OCI-LY7 (cell line): ENCODE measurements around the gene ZFAND2A. TPM values are rescaled to one million over a fixed set of nuclear protein-coding genes. Genes with fewer than 3 reads are reported as not detected.

Experiments
- BruUV-seq: library from RNA; stranded (reverse); fragments of 400-500 nt; replicated peaks from 2 replicates; lab custom pipeline; 2021; lab: Mats Ljungman, UMichigan
- CTCF ChIA-PET: fragments of 300-600 bp; sonication (Branson Sonifier 250); formaldehyde crosslinking; loops from one replicate; lab custom pipeline; 2022; ENCODE audit warnings: antibody characterized with exemption; ENCODE audit not compliant: unreplicated experiment; lab: Charles Lee
- POLR2A ChIA-PET: fragments of 300-600 bp; sonication (Branson Sonifier 250); formaldehyde crosslinking; loops from one replicate; lab custom pipeline; 2022; ENCODE audit warnings: antibody characterized with exemption; lab: Charles Lee
- DNase-seq: peaks from one replicate; pipeline ENCODE4 v3.0.0-alpha.2; 2015; ENCODE audit warnings: low spot score
- H2AFZ ChIP-seq: fragments of 200-600 bp; sonication (generic), shearing (Covaris generic); 2 replicates; pipeline ENCODE4 v1.6.1; 2014; ENCODE audit warnings: mild to moderate bottlenecking, antibody characterized with exemption, low read length, moderate library complexity
- H3K27ac ChIP-seq: fragments of 200-600 bp; sonication (generic); 2 replicates; pipeline ENCODE4 v1.5.1; 2014; ENCODE audit warnings: mixed run types, low read depth, mild to moderate bottlenecking, moderate library complexity, low read length, inconsistent platforms; ENCODE audit not compliant: poor library complexity, severe bottlenecking
- H3K36me3 ChIP-seq: fragments of 200-600 bp; sonication (generic); 2 replicates; pipeline ENCODE4 v1.6.1; 2014; ENCODE audit warnings: mild to moderate bottlenecking, antibody characterized with exemption, low read length, moderate library complexity, mixed read lengths; ENCODE audit not compliant: insufficient read depth
- H3K4me1 ChIP-seq: fragments of 200-600 bp; sonication (generic); 2 replicates; pipeline ENCODE4 v1.5.1; 2014; ENCODE audit warnings: mild to moderate bottlenecking, low read length; ENCODE audit not compliant: insufficient read depth, poor library complexity, severe bottlenecking
- H3K4me2 ChIP-seq: fragments of 200-600 bp; sonication (generic); 2 replicates; pipeline ENCODE4 v1.6.1; 2014; ENCODE audit warnings: mild to moderate bottlenecking, low read length
- H3K4me3 ChIP-seq: fragments of 200-600 bp; sonication (generic); 2 replicates; pipeline ENCODE4 v1.5.1; 2014; ENCODE audit warnings: mild to moderate bottlenecking, low read depth, low read length; ENCODE audit not compliant: poor library complexity, severe bottlenecking
- H3K79me2 ChIP-seq: fragments of 200-600 bp; sonication (generic); 2 replicates; pipeline ENCODE4 v1.6.1; 2016; ENCODE audit warnings: low read depth, mild to moderate bottlenecking, low read length, moderate library complexity, mixed read lengths; ENCODE audit not compliant: insufficient read depth
- H3K9me2 ChIP-seq: fragments of 200-600 bp; sonication (generic); 2 replicates; pipeline ENCODE4 v1.6.1; 2016; ENCODE audit warnings: mild to moderate bottlenecking, low read length, mixed read lengths; ENCODE audit not compliant: insufficient read depth
- H3K9me3 ChIP-seq: fragments of 200-600 bp; sonication (generic); 2 replicates; pipeline ENCODE4 v1.6.1; 2014; ENCODE audit warnings: mild to moderate bottlenecking, mixed run types, low read length, mixed read lengths
- H4K20me1 ChIP-seq: fragments of 200-600 bp; sonication (generic); 2 replicates; pipeline ENCODE4 v1.6.1; 2014; ENCODE audit warnings: mild to moderate bottlenecking, antibody characterized with exemption, low read length, moderate library complexity, mixed read lengths; ENCODE audit not compliant: insufficient read depth
- EZH2phosphoT487 ChIP-seq: fragments of 200-600 bp; sonication (generic); IDR thresholded peaks from 2 replicates; pipeline ENCODE4 v1.6.1; 2018; ENCODE audit warnings: low read depth, borderline replicate concordance, mild to moderate bottlenecking, mixed run types, antibody characterized with exemption, low read length, moderate library complexity, mixed read lengths
- intact Hi-C: fragments of 100-400 bp; cut with micrococcal nuclease; formaldehyde crosslinking; loops from one replicate; pipeline ENCODE4 v1.10.0; 2022; ENCODE audit not compliant: unreplicated experiment
- total RNA-seq, 2 experiments: library from RNA; depleted of rRNA in 1 of 2; stranded (reverse); fragments of >200 nt in 1 of 2; shearing (Covaris generic) in 1 of 2; gene quantifications; 2 replicates each; pipeline ENCODE4 v1.2.3, GENCODE V29; 2014 to 2022
- TF ChIP-seq, protein P1 (sequence below): fragments of 200-600 bp; sonication (generic); conservative IDR thresholded peaks from 2 replicates; pipeline ENCODE4 v1.5.1; 2014; ENCODE audit warnings: mild to moderate bottlenecking, antibody characterized with exemption, low read length, moderate library complexity, mixed read lengths

ZFAND2A gene
- total RNA-seq, 2 experiments from 2014 or later = 20.4 to 22.9 TPM

DNA sequence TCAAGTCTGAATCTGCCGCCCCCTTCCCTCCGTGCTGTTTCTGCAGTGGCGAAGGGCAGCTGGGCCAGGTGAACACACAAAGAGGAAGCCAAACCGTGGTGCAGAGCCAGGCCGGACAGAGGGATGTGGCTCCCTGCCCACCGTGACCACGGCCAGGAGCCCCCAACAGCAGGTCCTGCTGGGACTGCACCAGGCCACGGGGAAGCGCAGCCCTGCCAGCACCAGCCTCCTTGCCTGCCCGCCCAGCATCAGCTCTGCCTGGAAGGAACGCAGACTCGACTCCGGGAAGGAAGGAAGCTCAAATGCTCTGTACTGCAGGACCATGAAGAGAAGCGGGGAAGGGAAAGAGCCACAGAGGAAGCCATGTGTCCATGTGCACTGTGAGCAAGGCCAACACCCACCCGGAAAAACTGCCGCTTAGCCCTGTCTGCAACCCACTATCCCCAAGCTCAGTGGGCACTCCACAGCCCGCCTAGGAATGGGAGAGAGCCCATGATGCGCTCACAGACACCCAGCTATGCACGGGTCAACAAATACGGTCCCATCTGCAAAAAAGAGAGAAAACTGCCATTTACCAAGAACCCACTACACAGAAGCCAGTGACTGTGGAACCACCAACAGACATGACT, 53.1 kb downstream of the ZFAND2A start:
- peaks cover 5% of the 10 kb centered on the region; the same call in 1 of the 2 replicates for H3K36me3 ChIP-seq
- H3K79me2 ChIP-seq = no peaks in the 10 kb centered on the region
- DNase-seq = no peak
- H4K20me1 ChIP-seq = no peaks in the 10 kb centered on the region
- no peak overlapping the region for H3K4me2 ChIP-seq
- H3K9me3 ChIP-seq = no peaks in the 10 kb centered on the region
- H3K9me2 ChIP-seq = no peaks in the 10 kb centered on the region
- no TSS peak for BruUV-seq
- H3K4me3 ChIP-seq = no peak overlapping the region
- no peak overlapping the region for H3K27ac ChIP-seq
- TF ChIP-seq, protein P1, sequence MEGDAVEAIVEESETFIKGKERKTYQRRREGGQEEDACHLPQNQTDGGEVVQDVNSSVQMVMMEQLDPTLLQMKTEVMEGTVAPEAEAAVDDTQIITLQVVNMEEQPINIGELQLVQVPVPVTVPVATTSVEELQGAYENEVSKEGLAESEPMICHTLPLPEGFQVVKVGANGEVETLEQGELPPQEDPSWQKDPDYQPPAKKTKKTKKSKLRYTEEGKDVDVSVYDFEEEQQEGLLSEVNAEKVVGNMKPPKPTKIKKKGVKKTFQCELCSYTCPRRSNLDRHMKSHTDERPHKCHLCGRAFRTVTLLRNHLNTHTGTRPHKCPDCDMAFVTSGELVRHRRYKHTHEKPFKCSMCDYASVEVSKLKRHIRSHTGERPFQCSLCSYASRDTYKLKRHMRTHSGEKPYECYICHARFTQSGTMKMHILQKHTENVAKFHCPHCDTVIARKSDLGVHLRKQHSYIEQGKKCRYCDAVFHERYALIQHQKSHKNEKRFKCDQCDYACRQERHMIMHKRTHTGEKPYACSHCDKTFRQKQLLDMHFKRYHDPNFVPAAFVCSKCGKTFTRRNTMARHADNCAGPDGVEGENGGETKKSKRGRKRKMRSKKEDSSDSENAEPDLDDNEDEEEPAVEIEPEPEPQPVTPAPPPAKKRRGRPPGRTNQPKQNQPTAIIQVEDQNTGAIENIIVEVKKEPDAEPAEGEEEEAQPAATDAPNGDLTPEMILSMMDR = no peak
- no peak for TF ChIP-seq EZH2phosphoT487
- no peak overlapping the region for H2AFZ ChIP-seq
- ChIA-PET POLR2A (no interaction called here), CTCF (no interaction called here)
- H3K4me1 ChIP-seq = peaks cover 18% of the 10 kb centered on the region
- intact Hi-C loops = no loop called here

DNA sequence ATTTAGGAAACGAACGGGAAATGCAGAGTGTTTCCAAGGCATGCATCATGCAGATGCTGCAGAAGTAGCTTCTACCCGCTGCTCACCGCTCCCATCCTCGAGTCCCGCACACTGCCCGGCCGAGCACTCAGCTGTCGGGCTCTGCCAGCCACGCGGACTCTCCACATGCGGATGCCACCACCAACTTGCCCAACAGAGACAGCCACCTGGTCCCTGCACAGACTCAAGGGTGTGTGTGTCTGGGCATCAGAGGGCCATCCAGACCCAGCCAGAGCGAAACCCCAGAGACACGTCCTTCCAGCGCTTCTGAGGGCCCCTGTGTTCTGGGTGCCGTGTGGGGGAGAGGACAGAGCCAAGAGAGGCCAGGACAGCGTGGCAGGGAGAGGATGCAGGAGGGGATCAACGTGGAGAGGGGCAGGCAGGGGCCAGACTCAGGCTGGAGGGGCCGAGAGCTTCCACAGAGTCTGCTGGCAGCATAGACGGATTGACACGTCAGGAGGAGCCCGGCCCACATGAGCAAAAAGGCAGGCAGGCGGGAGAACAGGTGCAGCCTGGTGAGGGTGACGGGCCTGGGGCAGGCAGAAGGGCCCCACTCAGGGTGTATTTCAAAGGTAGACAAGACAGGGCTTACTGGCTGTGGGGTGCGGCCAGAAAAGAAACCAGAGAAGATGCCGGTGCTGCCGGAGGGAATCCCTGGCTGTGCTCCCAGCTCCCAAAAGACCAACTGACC, 53.8 kb downstream of the ZFAND2A start:
- Histone ChIP-seq H3K79me2 (no peaks in the 10 kb centered on the region), H3K4me2 (no peak overlapping the region), H3K4me3 (no peak overlapping the region), H3K9me2 (no peaks in the 10 kb centered on the region), H3K27ac (no peak overlapping the region), H3K4me1 (peaks cover 16% of the 10 kb centered on the region), H3K9me3 (no peaks in the 10 kb centered on the region), H4K20me1 (no peaks in the 10 kb centered on the region), H3K36me3 (0 out of 2 replicates have a peak, but pooled peaks cover 3% of the 10 kb centered on the region), H2AFZ (no peak overlapping the region)
- ChIA-PET POLR2A (no interaction called here), CTCF (no interaction called here)
- intact Hi-C loops = no loop called here
- no TSS peak for BruUV-seq
- TF ChIP-seq EZH2phosphoT487 = no peak
- TF ChIP-seq, protein P1 = no peak
- DNase-seq = no peak

DNA sequence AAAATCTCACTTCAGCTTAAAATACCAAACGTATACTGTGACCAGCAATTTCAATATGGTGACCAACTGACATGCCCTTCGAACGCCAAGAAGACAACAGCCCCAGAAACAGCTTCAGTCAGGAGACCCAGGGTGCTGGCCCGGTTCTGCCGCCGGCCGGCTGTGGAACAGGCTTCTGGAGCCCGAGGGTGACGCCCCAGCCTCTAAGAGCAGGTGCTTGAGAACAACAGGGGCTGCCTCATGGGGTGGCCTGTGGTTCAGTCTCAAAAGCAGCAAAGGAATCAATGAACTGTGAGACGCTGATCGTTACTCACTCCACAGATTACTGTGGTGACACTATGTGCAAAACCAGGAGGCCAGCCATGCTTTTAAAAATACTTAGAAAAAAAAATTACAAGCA, 54.8 kb downstream of the ZFAND2A start:
- CTCF ChIA-PET = no interaction called here
- TF ChIP-seq, protein P1 = no peak
- no peak for TF ChIP-seq EZH2phosphoT487
- Histone ChIP-seq H3K9me3 (no peaks in the 10 kb centered on the region), H3K4me1 (peaks cover 18% of the 10 kb centered on the region), H2AFZ (no peak overlapping the region), H3K4me2 (no peak overlapping the region), H3K27ac (no peak overlapping the region), H3K4me3 (no peak overlapping the region), H3K9me2 (no peaks in the 10 kb centered on the region), H3K36me3 (0 out of 2 replicates have a peak, but pooled peaks cover 3% of the 10 kb centered on the region), H3K79me2 (no peaks in the 10 kb centered on the region), H4K20me1 (no peaks in the 10 kb centered on the region)
- intact Hi-C loops = no loop called here
- BruUV-seq = no TSS peak
- DNase-seq = no peak
- POLR2A ChIA-PET = no interaction called here
